ENCODE measurements around the gene HDGF.

GRCh38 chr1:156697481-156697880 is 54.0 kb downstream of the HDGF start:
- TF ChIP-seq CTCF (conservative IDR thresholded peaks at IDR 0.05) (no peak), ZFX (IDR thresholded peaks at IDR 0.05) (no peak)
